Thoracic aorta (tissue), 2 donors: ENCODE data around the gene EFL1. TPM values are rescaled to one million over a fixed set of nuclear protein-coding genes. Genes with fewer than 3 reads are reported as not detected.

Experiments
- ATAC-seq: fragments of 150-250 bp; one replicate; pipeline ENCODE4 v1.8.0; 2017; ENCODE audit warnings: low read depth; ENCODE audit not compliant: insufficient number of reproducible peaks, low FRiP score
- DNase-seq: peaks from one replicate; pipeline ENCODE4 v3.0.0-alpha.2; 2020; ENCODE audit warnings: low spot score
- H3K27ac ChIP-seq, 2 donors: fragments of 200-600 bp; sonication (generic); 1 replicate in 1 of 2; 2 replicates in 1 of 2; pipeline ENCODE4 v1.5.1; 2016; ENCODE audit warnings: mild to moderate bottlenecking in 2 of 2, moderate library complexity in 2 of 2
- H3K27me3 ChIP-seq: fragments of 200-600 bp; sonication (generic); replicated peaks from 2 replicates; pipeline ENCODE4 v1.6.0; 2016; ENCODE audit warnings: mild to moderate bottlenecking; ENCODE audit not compliant: insufficient read depth
- H3K36me3 ChIP-seq: fragments of 200-600 bp; sonication (generic); one replicate; pipeline ENCODE4 v1.5.1; 2016
- H3K4me1 ChIP-seq, 2 donors: fragments of 200-600 bp; sonication (generic); 1 replicate in 1 of 2; 2 replicates in 1 of 2; pipeline versions ENCODE4 v1.5.1 to v1.6.0; 2016; ENCODE audit warnings: low read depth in 2 of 2, mild to moderate bottlenecking in 1 of 2; ENCODE audit not compliant: control insufficient read depth in 1 of 2
- H3K4me3 ChIP-seq: fragments of 200-600 bp; sonication (generic); 2 replicates; pipeline ENCODE4 v1.5.1; 2016; ENCODE audit warnings: mild to moderate bottlenecking
- H3K9me3 ChIP-seq: fragments of 200-600 bp; sonication (generic); 2 replicates; pipeline ENCODE4 v1.5.1; 2016
- CTCF ChIP-seq: fragments of 200-600 bp; sonication (generic); IDR thresholded peaks from one replicate; pipeline ENCODE4 v1.5.1; 2019; ENCODE audit warnings: antibody characterized with exemption
- total RNA-seq, 2 donors: library from RNA; depleted of rRNA; stranded (reverse); fragments of >200 nt; gene quantifications; one replicate each; pipeline versions ENCODE4 v1.1.0 to v1.2.3, GENCODE V29; 2016

EFL1 gene
- total RNA-seq, 2 donors from 2014 or later = 9.2 to 20.2 TPM

DNA sequence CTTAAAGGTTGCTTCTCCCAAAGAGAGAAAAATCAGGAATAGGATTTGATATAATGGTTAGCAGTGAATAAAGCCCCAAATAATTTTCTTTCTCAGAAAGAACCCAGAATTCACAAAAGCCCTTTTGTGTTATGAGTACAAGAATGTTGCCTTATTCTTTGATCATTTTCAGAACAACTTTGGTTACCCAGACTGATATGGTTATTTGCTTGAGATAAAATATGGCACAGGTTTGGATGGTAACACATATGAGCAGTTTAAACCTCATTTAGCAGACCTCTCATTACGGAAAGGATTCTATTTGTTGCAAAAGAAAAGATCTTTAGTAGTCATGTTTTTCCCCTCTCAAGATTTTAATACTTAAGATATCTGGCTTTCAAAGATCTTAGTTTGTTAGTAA is 111.9 kb downstream of the EFL1 start:
- Histone ChIP-seq H3K27ac (no peak overlapping the region), H3K9me3 (no peaks in the 10 kb centered on the region), H3K36me3 (no peaks in the 10 kb centered on the region), H3K4me3 (no peak overlapping the region), H3K4me1 (peaks cover 6 to 13% of the 10 kb centered on the region in 2 donors), H3K27me3 (no peaks in the 10 kb centered on the region)
- no peak for TF ChIP-seq CTCF
- ATAC-seq (no peak), DNase-seq (no peak)

GRCh38 chr15:82146990-82147461 is 115.5 kb downstream of the EFL1 start:
- Histone ChIP-seq H3K27ac (no peak overlapping the region), H3K4me3 (no peak overlapping the region), H3K36me3 (no peaks in the 10 kb centered on the region), H3K4me1 (peaks cover 6 to 13% of the 10 kb centered on the region in 2 donors), H3K27me3 (no peaks in the 10 kb centered on the region), H3K9me3 (no peaks in the 10 kb centered on the region)
- no peak for TF ChIP-seq CTCF
- ATAC-seq = no peak
- no peak for DNase-seq

DNA sequence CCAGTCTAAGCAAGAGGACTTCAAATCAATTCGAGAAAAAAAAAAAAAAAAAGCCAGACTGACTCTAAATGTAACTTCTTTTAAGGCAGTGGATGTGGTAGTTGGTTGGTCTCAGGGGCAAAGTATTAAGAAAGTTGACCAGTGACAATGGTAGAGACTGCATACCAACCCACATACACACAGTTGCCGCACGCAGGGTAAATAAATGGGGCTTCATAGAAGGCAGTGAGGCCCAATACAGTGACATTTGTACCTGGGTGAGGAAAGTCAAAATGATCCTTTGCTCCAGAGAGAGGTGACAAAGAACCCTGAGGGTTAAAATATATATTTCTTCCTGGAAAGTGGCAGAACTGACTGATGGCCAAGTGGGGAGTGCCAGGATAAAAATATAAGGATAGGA is 116.0 kb downstream of the EFL1 start:
- ATAC-seq = no peak
- H3K27ac ChIP-seq = peak overlapping the region in 1 of 2 donors; percentile 21
- peaks cover 6 to 13% of the 10 kb centered on the region in 2 donors for H3K4me1 ChIP-seq

DNA sequence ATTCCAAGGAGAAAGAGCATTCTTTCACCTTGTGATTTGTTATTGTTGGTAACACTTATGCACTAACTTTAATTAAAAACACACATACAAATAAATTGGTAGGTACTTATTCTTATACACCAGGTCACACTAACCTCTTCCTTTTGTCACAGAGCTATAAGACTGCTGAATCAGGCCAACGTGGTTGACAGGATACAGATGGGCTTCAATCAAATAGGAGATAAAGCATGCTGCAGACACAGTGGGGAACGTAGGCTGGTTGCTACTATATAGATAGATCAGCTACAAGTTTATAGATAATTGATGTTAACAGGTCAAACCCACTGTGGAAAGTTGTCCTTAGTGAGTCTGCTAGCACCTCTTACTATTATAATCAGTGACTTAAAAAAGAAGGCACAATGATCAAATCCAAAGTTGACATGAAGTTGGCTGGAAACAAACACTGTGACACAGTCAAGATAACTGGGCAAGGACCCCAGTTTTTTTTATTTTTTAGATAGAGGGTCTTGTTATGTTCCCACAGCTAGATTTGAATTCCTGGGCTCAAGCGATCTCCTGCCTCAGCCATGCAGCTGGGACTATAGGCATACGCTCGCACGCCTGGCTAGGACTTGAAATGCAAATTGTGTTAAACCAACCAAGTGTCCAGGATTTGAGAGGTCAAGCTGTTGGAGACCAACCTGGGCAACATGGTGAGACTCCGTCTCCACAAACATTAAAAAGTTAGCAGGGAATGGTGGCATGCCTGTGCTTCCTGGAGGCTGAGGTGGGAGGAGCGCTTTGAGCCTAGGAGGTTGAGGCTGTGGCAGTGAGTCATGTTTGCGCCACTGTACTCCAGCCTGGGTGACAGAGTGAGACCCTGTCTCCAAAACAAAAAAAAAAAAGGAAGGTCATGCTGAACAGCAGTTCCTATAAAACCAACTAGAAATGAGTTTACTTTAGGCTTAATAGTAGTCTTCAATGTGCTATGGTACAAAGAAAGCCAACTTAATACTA is 118.8 kb downstream of the EFL1 start:
- H3K36me3 ChIP-seq = no peaks in the 10 kb centered on the region
- no peak for TF ChIP-seq CTCF
- DNase-seq (no peak), ATAC-seq (no peak)
- H3K27me3 ChIP-seq = no peaks in the 10 kb centered on the region
- H3K27ac ChIP-seq = no peak overlapping the region
- H3K4me1 ChIP-seq = peaks cover 6 to 13% of the 10 kb centered on the region in 2 donors
- no peak overlapping the region for H3K4me3 ChIP-seq
- no peaks in the 10 kb centered on the region for H3K9me3 ChIP-seq

More for the DNA sequence above, 116.0 kb downstream of the EFL1 start:
- H3K36me3 ChIP-seq = no peaks in the 10 kb centered on the region
- TF ChIP-seq CTCF = no peak
- H3K4me3 ChIP-seq = no peak overlapping the region
- no peak for DNase-seq
- no peaks in the 10 kb centered on the region for H3K9me3 ChIP-seq
- H3K27me3 ChIP-seq = no peaks in the 10 kb centered on the region

- Histone ChIP-seq H3K36me3 (peaks cover 7% of the 10 kb centered on the region), H3K27ac (no peak overlapping the region), H3K27me3 (no peaks in the 10 kb centered on the region), H3K9me3 (no peaks in the 10 kb centered on the region), H3K4me1 (peaks cover 0 to under 1% of the 10 kb centered on the region in 2 donors), H3K4me3 (no peak overlapping the region)
- no peak for TF ChIP-seq CTCF
- ATAC-seq = no peak
- no peak for DNase-seq
These were observed 121.6 kb downstream of the EFL1 start for GRCh38 chr15:82140886-82141285.
